Endothelial cell (in vitro differentiated cells): ENCODE data around the gene NUDT14. TPM values are rescaled to one million over a fixed set of nuclear protein-coding genes. Genes with fewer than 3 reads are reported as not detected.

ENCODE experiments used
- DNase-seq: peaks from one replicate; pipeline ENCODE4 v3.0.0; 2021; ENCODE audit warnings: low spot score
- H3K27ac Mint-ChIP-seq: one replicate; pipeline ENCODE4 v1.8.0; 2021; ENCODE audit warnings: mixed read lengths, inconsistent platforms; ENCODE audit not compliant: unreplicated experiment
- H3K27me3 Mint-ChIP-seq: one replicate; pipeline ENCODE4 v1.8.0; 2021; ENCODE audit warnings: mild to moderate bottlenecking, moderate library complexity, mixed read lengths, inconsistent platforms; ENCODE audit not compliant: unreplicated experiment
- H3K36me3 Mint-ChIP-seq: one replicate; pipeline ENCODE4 v1.8.0; 2021; ENCODE audit warnings: mild to moderate bottlenecking, low read depth, mixed read lengths, inconsistent platforms; ENCODE audit not compliant: unreplicated experiment
- H3K4me1 Mint-ChIP-seq: one replicate; pipeline ENCODE4 v1.8.0; 2021; ENCODE audit warnings: mild to moderate bottlenecking, mixed read lengths, inconsistent platforms; ENCODE audit not compliant: unreplicated experiment
- H3K4me3 Mint-ChIP-seq: one replicate; pipeline ENCODE4 v1.8.0; 2021; ENCODE audit warnings: mild to moderate bottlenecking, mixed read lengths, inconsistent platforms; ENCODE audit not compliant: unreplicated experiment
- H3K9me3 Mint-ChIP-seq: one replicate; pipeline ENCODE4 v1.8.0; 2021; ENCODE audit warnings: mixed read lengths, inconsistent platforms; ENCODE audit not compliant: unreplicated experiment
- total RNA-seq: library from RNA; stranded (reverse); fragmentation: NEBNext Ultra II Directional; extraction: Animal tissue kit (Norgen Biotek cat#: 25700); gene quantifications from one replicate; pipeline ENCODE4 v1.2.1, GENCODE V29; 2021; ENCODE audit not compliant: unreplicated experiment
- TF ChIP-seq, protein P1 (sequence below): fragments of 200-600 bp; sonication (generic); IDR thresholded peaks from one replicate; pipeline ENCODE4 v1.5.0; 2021; ENCODE audit warnings: antibody characterized with exemption; ENCODE audit not compliant: unreplicated experiment

Gene NUDT14
- total RNA-seq, 1 donor from 2014 or later, result 135 TPM

DNA sequence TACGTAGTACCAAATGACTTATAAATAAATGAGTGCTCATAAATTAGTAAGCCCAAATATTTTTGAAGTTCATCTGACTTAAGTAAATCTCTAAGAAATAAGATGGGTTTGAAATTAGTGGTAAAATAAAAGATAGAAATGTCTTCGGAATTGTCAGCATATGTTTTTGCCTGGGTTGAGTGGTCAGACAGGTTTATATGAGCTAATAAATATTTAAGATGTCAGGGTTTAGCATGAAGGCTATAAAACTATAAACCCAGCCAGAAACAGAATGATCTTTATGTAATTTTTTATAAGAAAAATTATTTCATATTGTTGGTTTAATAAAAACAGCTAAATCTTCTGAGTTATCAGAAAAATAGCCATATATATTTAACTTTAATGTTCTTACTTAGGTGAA lies 49.9 kb downstream of the NUDT14 start:
- peaks cover 10% of the 10 kb centered on the region for H3K9me3 Mint-ChIP-seq
- peaks cover 7% of the 10 kb centered on the region for H3K36me3 Mint-ChIP-seq
- H3K27me3 Mint-ChIP-seq, result peaks cover 1% of the 10 kb centered on the region
- DNase-seq, result no peak
- H3K4me1 Mint-ChIP-seq, result no peaks in the 10 kb centered on the region
- no peak overlapping the region for H3K4me3 Mint-ChIP-seq
- TF ChIP-seq, protein P1, sequence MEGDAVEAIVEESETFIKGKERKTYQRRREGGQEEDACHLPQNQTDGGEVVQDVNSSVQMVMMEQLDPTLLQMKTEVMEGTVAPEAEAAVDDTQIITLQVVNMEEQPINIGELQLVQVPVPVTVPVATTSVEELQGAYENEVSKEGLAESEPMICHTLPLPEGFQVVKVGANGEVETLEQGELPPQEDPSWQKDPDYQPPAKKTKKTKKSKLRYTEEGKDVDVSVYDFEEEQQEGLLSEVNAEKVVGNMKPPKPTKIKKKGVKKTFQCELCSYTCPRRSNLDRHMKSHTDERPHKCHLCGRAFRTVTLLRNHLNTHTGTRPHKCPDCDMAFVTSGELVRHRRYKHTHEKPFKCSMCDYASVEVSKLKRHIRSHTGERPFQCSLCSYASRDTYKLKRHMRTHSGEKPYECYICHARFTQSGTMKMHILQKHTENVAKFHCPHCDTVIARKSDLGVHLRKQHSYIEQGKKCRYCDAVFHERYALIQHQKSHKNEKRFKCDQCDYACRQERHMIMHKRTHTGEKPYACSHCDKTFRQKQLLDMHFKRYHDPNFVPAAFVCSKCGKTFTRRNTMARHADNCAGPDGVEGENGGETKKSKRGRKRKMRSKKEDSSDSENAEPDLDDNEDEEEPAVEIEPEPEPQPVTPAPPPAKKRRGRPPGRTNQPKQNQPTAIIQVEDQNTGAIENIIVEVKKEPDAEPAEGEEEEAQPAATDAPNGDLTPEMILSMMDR, result no peak
- H3K27ac Mint-ChIP-seq, result no peak overlapping the region

DNA sequence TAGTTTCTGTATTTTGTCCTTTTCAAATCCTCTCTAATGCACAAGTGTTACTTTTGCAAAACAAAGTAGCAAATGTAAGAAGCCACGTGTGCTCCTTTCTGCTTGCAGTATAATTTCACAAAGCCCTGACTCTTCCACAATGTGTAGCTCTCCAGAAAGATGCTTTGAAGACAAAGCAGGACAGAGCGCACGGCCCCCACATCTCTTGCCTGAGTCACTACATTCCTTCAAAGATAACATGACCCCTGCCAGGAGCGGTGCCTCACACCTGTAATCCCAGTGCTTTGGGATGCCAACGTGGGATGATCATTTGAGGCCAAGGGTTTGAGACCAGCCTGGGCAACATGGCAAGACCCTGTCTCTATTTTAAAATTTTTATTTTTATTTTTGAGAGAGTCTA lies 53.1 kb downstream of the NUDT14 start:
- Mint-ChIP-seq H3K4me1 (peaks cover 7% of the 10 kb centered on the region), H3K9me3 (peaks cover 5% of the 10 kb centered on the region), H3K4me3 (no peak overlapping the region), H3K36me3 (peaks cover 8% of the 10 kb centered on the region), H3K27ac (no peak overlapping the region), H3K27me3 (peaks cover 9% of the 10 kb centered on the region)
- TF ChIP-seq, protein P1, result no peak
- DNase-seq, result no peak

DNA sequence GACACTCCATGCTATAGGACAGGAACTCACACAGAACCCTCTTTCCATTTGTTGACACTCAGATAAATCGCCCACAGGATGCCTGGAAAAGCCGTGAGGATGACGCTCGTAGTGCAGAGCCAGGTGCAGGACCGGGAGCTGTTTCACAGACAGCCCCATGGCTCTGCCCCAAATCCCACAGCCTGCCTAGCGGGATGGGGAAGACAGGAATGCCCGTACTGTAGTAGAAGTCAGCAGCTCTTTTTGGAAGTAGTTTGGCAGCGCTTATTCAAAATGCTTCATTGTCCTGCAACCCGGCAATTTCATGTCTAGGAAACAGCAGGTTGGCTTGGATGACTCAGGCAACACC lies 54.2 kb downstream of the NUDT14 start:
- no peak overlapping the region for H3K27ac Mint-ChIP-seq
- TF ChIP-seq, protein P1, result no peak
- H3K9me3 Mint-ChIP-seq, result peaks cover 8% of the 10 kb centered on the region
- peaks cover 7% of the 10 kb centered on the region for H3K4me1 Mint-ChIP-seq
- H3K4me3 Mint-ChIP-seq, result no peak overlapping the region
- H3K27me3 Mint-ChIP-seq, result peaks cover 12% of the 10 kb centered on the region
- DNase-seq, result no peak
- H3K36me3 Mint-ChIP-seq, result peaks cover 11% of the 10 kb centered on the region

DNA sequence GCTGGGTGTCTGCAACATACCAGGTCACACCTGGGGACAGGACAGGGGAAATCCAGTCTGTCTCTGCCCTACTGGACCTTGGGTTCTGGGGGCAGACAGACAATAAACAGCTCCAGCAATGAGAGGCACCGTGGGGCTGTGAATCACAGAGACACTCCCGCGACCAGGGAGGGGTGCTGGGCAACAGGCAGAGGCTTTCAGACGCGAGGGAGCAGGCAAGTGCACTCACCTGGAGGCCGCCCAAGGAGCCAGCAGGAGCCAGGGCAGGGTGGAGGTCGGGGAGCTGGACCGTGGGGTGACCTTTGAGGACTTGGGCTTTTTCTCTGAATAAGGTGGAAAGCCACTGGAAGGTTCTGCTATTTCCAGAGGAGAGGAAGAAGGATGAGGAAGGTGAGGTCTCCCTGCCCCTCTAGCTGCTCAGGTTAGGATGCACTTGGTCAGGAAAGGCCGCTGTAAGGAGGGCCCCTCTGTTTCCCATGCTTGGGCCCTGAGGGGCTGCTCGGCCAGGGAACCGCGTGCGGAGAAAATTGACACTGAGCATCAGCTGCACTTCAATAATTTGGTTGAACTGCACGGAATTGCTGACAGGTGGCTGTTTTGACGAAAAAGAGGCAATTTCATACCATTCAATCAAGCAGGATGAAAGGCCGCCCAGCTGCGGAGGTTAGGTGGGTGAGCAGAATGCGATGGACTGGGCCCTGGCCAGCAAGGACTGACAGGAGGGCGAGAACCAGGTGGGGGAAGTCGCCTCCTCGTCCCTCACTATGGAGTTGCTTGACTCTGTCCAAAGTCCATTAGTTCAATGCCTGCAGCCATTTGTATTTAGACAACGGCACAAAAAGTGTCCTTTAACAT lies 54.8 kb downstream of the NUDT14 start:
- Mint-ChIP-seq H3K27ac (no peak overlapping the region), H3K4me3 (no peak overlapping the region), H3K27me3 (peaks cover 12% of the 10 kb centered on the region), H3K4me1 (peaks cover 7% of the 10 kb centered on the region), H3K9me3 (peaks cover 9% of the 10 kb centered on the region), H3K36me3 (peaks cover 15% of the 10 kb centered on the region)
- DNase-seq, result no peak
- TF ChIP-seq, protein P1, result no peak

DNA sequence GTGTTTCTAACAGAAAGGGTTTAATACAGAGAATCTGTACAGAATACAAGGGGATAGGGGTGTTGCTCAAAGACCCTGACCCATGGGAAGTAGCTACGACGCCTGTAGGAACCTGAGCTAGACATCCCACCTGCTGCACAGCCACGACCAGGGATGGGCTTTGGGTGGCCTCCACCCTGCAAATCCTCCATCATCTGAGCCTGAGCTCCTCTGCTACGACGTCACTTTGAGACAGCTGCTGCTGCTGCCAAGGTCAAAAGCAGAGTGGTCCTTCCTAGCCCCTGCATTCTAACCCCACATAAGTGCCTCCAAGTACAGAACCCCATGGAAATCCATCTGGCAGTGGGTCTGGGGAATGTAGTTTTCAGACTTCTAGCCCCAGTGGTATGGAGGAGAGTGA lies 56.3 kb downstream of the NUDT14 start:
- H3K27me3 Mint-ChIP-seq, result peaks cover 14% of the 10 kb centered on the region
- TF ChIP-seq, protein P1, result no peak
- H3K9me3 Mint-ChIP-seq, result peaks cover 9% of the 10 kb centered on the region
- no peak overlapping the region for H3K4me3 Mint-ChIP-seq
- peaks cover 15% of the 10 kb centered on the region for H3K36me3 Mint-ChIP-seq
- peaks cover 7% of the 10 kb centered on the region for H3K4me1 Mint-ChIP-seq
- H3K27ac Mint-ChIP-seq, result no peak overlapping the region
- no peak for DNase-seq
